ENCODE measurements around the gene TMEM247.

GRCh38 chr2:46486436-46486835 lies 7.1 kb downstream of the TMEM247 start:
- TF ChIP-seq EZH2phosphoT487 (IDR thresholded peaks at IDR 0.05; ENCODE audit: low read length), result no peak
- no peak for TF ChIP-seq CTCF (IDR thresholded peaks at IDR 0.05; ENCODE audit: low read length)
